Endothelial cell of umbilical vein (primary cell): ENCODE measurements around the gene SKAP1. TPM values are rescaled to one million over a fixed set of nuclear protein-coding genes. Genes with fewer than 3 reads are reported as not detected.
A peak's percentile ranks its signal among the peaks of the same experiment; 100 is the strongest.
"Not testable (repeated sequence)": the region's sequence is repeated elsewhere in the genome, so short reads cannot be mapped to it uniquely, and the experiment has no call there.

Experiments used
- BruUV-seq: library from RNA; stranded (reverse); fragments of 400-500 nt; replicated peaks from 2 replicates; lab custom pipeline; 2021; lab: Mats Ljungman, UMichigan
- CTCF ChIA-PET: fragments of 300-600, 350-600 bp; sonication (Branson Sonifier 250); formaldehyde crosslinking; loops from one replicate; lab custom pipeline; 2021; ENCODE audit warnings: antibody characterized with exemption, inconsistent platforms; lab: Charles Lee
- POLR2A ChIA-PET: fragments of 300-600, 350-600 bp; sonication (Branson Sonifier 250); formaldehyde crosslinking; loops from one replicate; lab custom pipeline; 2021; ENCODE audit warnings: antibody characterized with exemption, inconsistent platforms; lab: Charles Lee
- DNase-seq: peaks from one replicate; pipeline ENCODE4 v3.0.0-alpha.2; 2011; ENCODE audit warnings: low read depth, low spot score
- FAIRE-seq: peaks from 2 replicates; lab custom pipeline; 2011; peaks lifted over from hg19 to GRCh38; lab: Jason Lieb, UNC
- H2AFZ ChIP-seq: 2 replicates; pipeline ENCODE4 v1.6.0; 2012; ENCODE audit warnings: low read depth, low read length, control low read depth, inconsistent platforms
- H3K27ac ChIP-seq: 2 replicates; pipeline ENCODE4 v1.5.1; 2011; ENCODE audit warnings: low read depth, mild to moderate bottlenecking, control low read depth, low read length, moderate library complexity; ENCODE audit not compliant: insufficient read depth
- H3K27me3 ChIP-seq, 2 experiments: 2 replicates each; pipeline versions ENCODE4 v1.6.0 to v1.6.1; 2011; ENCODE audit warnings: low read length in 2 of 2, mixed read lengths in 1 of 2; ENCODE audit not compliant: control insufficient read depth in 2 of 2, insufficient read depth in 2 of 2
- H3K36me3 ChIP-seq, 2 experiments: 2 replicates in 1 of 2; 3 replicates in 1 of 2; pipeline ENCODE4 v1.5.1; 2011; ENCODE audit warnings: low read length in 2 of 2, mild to moderate bottlenecking in 1 of 2, moderate library complexity in 1 of 2; ENCODE audit not compliant: control insufficient read depth in 2 of 2, insufficient read depth in 2 of 2; ENCODE audit errors: extremely low read depth in 1 of 2
- H3K4me1 ChIP-seq: 3 replicates; pipeline ENCODE4 v1.5.1; 2011; ENCODE audit warnings: mild to moderate bottlenecking, low read length; ENCODE audit not compliant: control insufficient read depth, insufficient read depth; ENCODE audit errors: extremely low read depth
- H3K4me2 ChIP-seq: 2 replicates; pipeline ENCODE4 v1.6.1; 2011; ENCODE audit warnings: low read length, control low read depth, mixed read lengths; ENCODE audit not compliant: insufficient read depth
- H3K4me3 ChIP-seq, 3 experiments: fragments of 200-600 bp in 1 of 3; sonication (generic), shearing (Covaris generic) in 1 of 3; replicated peaks in 1 of 3; 2 replicates each; pipeline ENCODE4 v1.5.1; 2011 to 2016; ENCODE audit warnings: control low read depth in 3 of 3, low read length in 3 of 3, mild to moderate bottlenecking in 2 of 3, inconsistent platforms in 1 of 3, low read depth in 1 of 3, moderate library complexity in 1 of 3; ENCODE audit not compliant: insufficient read depth in 1 of 3
- H3K79me2 ChIP-seq: 2 replicates; pipeline ENCODE4 v1.6.0; 2012; ENCODE audit warnings: low read length, inconsistent platforms; ENCODE audit not compliant: control insufficient read depth, insufficient read depth
- H3K9ac ChIP-seq: replicated peaks from 2 replicates; pipeline ENCODE3; 2011; ENCODE audit warnings: low read length, control low read depth; ENCODE audit not compliant: insufficient read depth; ENCODE audit errors: extremely low read depth
- H3K9me1 ChIP-seq: replicated peaks from 3 replicates; pipeline ENCODE4 v1.6.0; 2011; ENCODE audit warnings: mild to moderate bottlenecking, low read length; ENCODE audit not compliant: control insufficient read depth, insufficient read depth; ENCODE audit errors: extremely low read depth
- H3K9me3 ChIP-seq: replicated peaks from 2 replicates; pipeline ENCODE4 v1.5.1; 2012; ENCODE audit warnings: low read length, inconsistent platforms; ENCODE audit not compliant: control insufficient read depth, insufficient read depth
- H4K20me1 ChIP-seq: replicated peaks from 2 replicates; pipeline ENCODE3; 2011; ENCODE audit warnings: mild to moderate bottlenecking, low read length; ENCODE audit not compliant: control insufficient read depth, insufficient read depth; ENCODE audit errors: extremely low read depth
- CTCF ChIP-seq, 2 donors: IDR thresholded peaks; 1 replicate in 1 of 2; 2 replicates in 1 of 2; pipeline ENCODE4 v1.5.1; 2011; ENCODE audit warnings: low read length in 2 of 2, mild to moderate bottlenecking in 2 of 2, moderate library complexity in 2 of 2, control low read depth in 1 of 2, inconsistent platforms in 1 of 2, low read depth in 1 of 2; ENCODE audit not compliant: insufficient read depth in 1 of 2; ENCODE audit errors: extremely low read depth in 1 of 2
- EZH2 ChIP-seq: IDR thresholded peaks from 2 replicates; pipeline ENCODE4 v1.6.1; 2012; ENCODE audit warnings: borderline replicate concordance, low read depth, mild to moderate bottlenecking, moderate library complexity, low read length, inconsistent platforms; ENCODE audit not compliant: severe bottlenecking
- FOS ChIP-seq: IDR thresholded peaks from 2 replicates; pipeline ENCODE4 v1.6.1; 2011; ENCODE audit warnings: mild to moderate bottlenecking, low read length, moderate library complexity, borderline replicate concordance; ENCODE audit not compliant: insufficient read depth
- GATA2 ChIP-seq: IDR thresholded peaks from 2 replicates; pipeline ENCODE4 v1.7.0; 2011; ENCODE audit warnings: low read depth, mild to moderate bottlenecking, moderate library complexity, mixed read lengths, low read length; ENCODE audit not compliant: insufficient read length, insufficient read depth
- JUN ChIP-seq: IDR thresholded peaks from 2 replicates; pipeline ENCODE4 v1.6.1; 2011; ENCODE audit warnings: borderline replicate concordance, low read depth; ENCODE audit not compliant: insufficient read length, insufficient read depth
- MAX ChIP-seq: IDR thresholded peaks from 2 replicates; pipeline ENCODE4 v1.6.1; 2011; ENCODE audit not compliant: insufficient read depth, insufficient read length
- MYC ChIP-seq: IDR thresholded peaks from one replicate; pipeline ENCODE4 v1.6.1; 2011; ENCODE audit warnings: mild to moderate bottlenecking, low read depth, low read length
- POLR2A ChIP-seq: IDR thresholded peaks from 2 replicates; pipeline ENCODE4 v1.6.1; 2012; ENCODE audit warnings: low read depth, mild to moderate bottlenecking, control low read depth, low read length
- POLR2AphosphoS5 ChIP-seq: IDR thresholded peaks from 2 replicates; pipeline ENCODE4 v1.6.1; 2012; ENCODE audit warnings: low read depth, mild to moderate bottlenecking, control low read depth, low read length, moderate library complexity; ENCODE audit not compliant: insufficient read depth
- dilution Hi-C: fragments of 300-500 bp; cut with MboI; formaldehyde crosslinking; loops from one replicate; pipeline ENCODE4 v1.15.0; 2019; ENCODE audit warnings: low sequenced_read_pairs; ENCODE audit not compliant: extremely low pct_ligation_motif_present
- intact Hi-C: fragments of 100-400 bp; cut with micrococcal nuclease; formaldehyde crosslinking; loops from one replicate; pipeline ENCODE4 v1.10.0; 2022
- polyA plus RNA-seq, 4 experiments: library from polyadenylated mRNA; depleted of rRNA in 3 of 4; stranded (reverse) in 3 of 4; unstranded in 1 of 4; fragments of >200 nt; gene quantifications; 2 replicates each; pipeline versions ENCODE4 v1.2.1 to v1.2.3, GENCODE V29; 2011 to 2012; ENCODE audit warnings: missing spikeins in 1 of 4
- total RNA-seq: library from RNA; stranded (reverse); gene quantifications from 2 replicates; pipeline ENCODE4 v1.2.3, GENCODE V29; 2021

The SKAP1 gene
- total and polyA plus RNA-seq, 2 donors (not counting 3 experiments of a cell fraction or from before 2014, with no cell fraction given) = 0.75 TPM; not detected in 1

- no peaks in the 10 kb centered on the region for H3K9me3 ChIP-seq
- no peaks in the 10 kb centered on the region for H3K9me1 ChIP-seq
- TF ChIP-seq GATA2 (no peak), FOS (no peak), MYC (no peak), EZH2 (no peak), JUN (no peak), CTCF (IDR thresholded peaks at IDR 0.05; ENCODE audit: extremely low read depth in 1 of 2, insufficient read depth in 1 of 2, low read depth in 1 of 2, low read length in 2 of 2) (no peak), POLR2A (no peak), POLR2AphosphoS5 (no peak), MAX (no peak)
- no peak overlapping the region for H3K27ac ChIP-seq
- dilution Hi-C loops = no loop called here
- intact Hi-C loops = no loop called here
- H4K20me1 ChIP-seq = no peaks in the 10 kb centered on the region
- H3K4me3 ChIP-seq = peak overlapping the region in 1 of 3 experiments; percentile 57
- peak; percentile 78 for FAIRE-seq
- H3K79me2 ChIP-seq = no peaks in the 10 kb centered on the region
- no peaks in the 10 kb centered on the region for H3K36me3 ChIP-seq
- H3K4me1 ChIP-seq = peaks cover 19% of the 10 kb centered on the region
- ChIA-PET POLR2A (no interaction called here), CTCF (interaction anchor here (0.7 to 4.2 kb wide), 13 partner anchors 8 to 385 kb away, joined by 3 to 47 read pairs (median 4); no protein-coding TSS in a partner anchor)
- peak overlapping the region; percentile 48 for H3K9ac ChIP-seq
- H3K27me3 ChIP-seq = no peaks in the 10 kb centered on the region
- DNase-seq = no peak
- H2AFZ ChIP-seq = peak overlapping the region; percentile 48
- peak overlapping the region; percentile 92 for H3K4me2 ChIP-seq
- BruUV-seq = no TSS peak
These were observed 179.1 kb downstream of the SKAP1 start for GRCh38 chr17:48250949-48251348.

- H3K4me2 ChIP-seq, H3K9ac ChIP-seq, FAIRE-seq, H3K36me3 ChIP-seq, BruUV-seq, dilution Hi-C loops, H3K27me3 ChIP-seq, DNase-seq, POLR2A ChIA-PET, H3K9me3 ChIP-seq, H3K79me2 ChIP-seq, H4K20me1 ChIP-seq, intact Hi-C loops, H3K27ac ChIP-seq, H3K4me3 ChIP-seq, H3K9me1 ChIP-seq: not testable (repeated sequence)
- peaks cover 24% of the 10 kb centered on the region for H3K4me1 ChIP-seq
- H2AFZ ChIP-seq = peak overlapping the region; percentile 32
- CTCF ChIA-PET = interaction anchor here (1.0 to 4.2 kb wide), 11 partner anchors 9 to 86 kb away, joined by 3 to 47 read pairs (median 5); no protein-coding TSS in a partner anchor
These were observed 180.0 kb downstream of the SKAP1 start for GRCh38 chr17:48250059-48250458.
